A673 (cell line): ENCODE data around the gene FASTKD1.

Source experiments
- EZH2 ChIP-seq: fragments of 200-600 bp; sonication (generic); IDR thresholded peaks from 2 replicates; pipeline ENCODE4 v1.6.1; 2017; ENCODE audit warnings: borderline replicate concordance, low read depth, mild to moderate bottlenecking, mixed read lengths, antibody characterized with exemption, low read length; ENCODE audit not compliant: poor library complexity, severe bottlenecking
- TF ChIP-seq, protein P1 (sequence below): fragments of 300-800, 200-600 bp; sonication (generic); conservative IDR thresholded peaks from 2 replicates; pipeline ENCODE4 v1.5.1; 2017; ENCODE audit warnings: low read depth, mild to moderate bottlenecking, antibody characterized with exemption, low read length, moderate library complexity, mixed read lengths

- TF ChIP-seq, protein P1, sequence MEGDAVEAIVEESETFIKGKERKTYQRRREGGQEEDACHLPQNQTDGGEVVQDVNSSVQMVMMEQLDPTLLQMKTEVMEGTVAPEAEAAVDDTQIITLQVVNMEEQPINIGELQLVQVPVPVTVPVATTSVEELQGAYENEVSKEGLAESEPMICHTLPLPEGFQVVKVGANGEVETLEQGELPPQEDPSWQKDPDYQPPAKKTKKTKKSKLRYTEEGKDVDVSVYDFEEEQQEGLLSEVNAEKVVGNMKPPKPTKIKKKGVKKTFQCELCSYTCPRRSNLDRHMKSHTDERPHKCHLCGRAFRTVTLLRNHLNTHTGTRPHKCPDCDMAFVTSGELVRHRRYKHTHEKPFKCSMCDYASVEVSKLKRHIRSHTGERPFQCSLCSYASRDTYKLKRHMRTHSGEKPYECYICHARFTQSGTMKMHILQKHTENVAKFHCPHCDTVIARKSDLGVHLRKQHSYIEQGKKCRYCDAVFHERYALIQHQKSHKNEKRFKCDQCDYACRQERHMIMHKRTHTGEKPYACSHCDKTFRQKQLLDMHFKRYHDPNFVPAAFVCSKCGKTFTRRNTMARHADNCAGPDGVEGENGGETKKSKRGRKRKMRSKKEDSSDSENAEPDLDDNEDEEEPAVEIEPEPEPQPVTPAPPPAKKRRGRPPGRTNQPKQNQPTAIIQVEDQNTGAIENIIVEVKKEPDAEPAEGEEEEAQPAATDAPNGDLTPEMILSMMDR, result peak; percentile 89
- TF ChIP-seq EZH2, result no peak
These were observed 45.4 kb downstream of the FASTKD1 start for GRCh38 chr2:169528271-169528701.
